GM19328 (cell line): ENCODE data around the gene TH.

ENCODE experiments used
- ATAC-seq: cut with Tn5 transposase; IDR thresholded peaks from one replicate; pipeline ENCODE4 v1.9.1; 2021; ENCODE audit warnings: mild to moderate bottlenecking, moderate library complexity; ENCODE audit not compliant: unreplicated experiment

The TH gene

DNA sequence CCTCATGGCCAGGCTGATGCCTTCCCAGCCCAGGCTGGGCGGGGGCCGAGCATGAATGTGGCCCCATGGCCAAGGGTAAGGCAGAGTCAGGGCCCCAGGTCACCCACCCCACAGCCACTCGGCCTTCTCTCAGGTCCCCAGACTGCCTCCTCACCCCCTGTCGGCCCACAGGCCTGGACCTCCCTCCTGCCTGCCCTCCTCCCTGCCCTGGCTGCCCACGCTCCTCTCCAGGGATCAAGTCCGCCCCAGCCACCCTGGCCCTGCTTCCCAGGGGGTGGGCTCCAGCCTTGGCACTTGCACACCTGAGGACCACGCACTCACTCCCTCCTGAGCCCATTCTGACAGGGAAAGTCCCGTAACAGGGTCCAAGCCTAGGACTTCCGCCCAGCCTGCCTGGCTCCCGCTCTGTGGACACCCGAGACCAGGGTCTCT, 37.8 kb upstream of the TH start:
- ATAC-seq, result no peak

DNA sequence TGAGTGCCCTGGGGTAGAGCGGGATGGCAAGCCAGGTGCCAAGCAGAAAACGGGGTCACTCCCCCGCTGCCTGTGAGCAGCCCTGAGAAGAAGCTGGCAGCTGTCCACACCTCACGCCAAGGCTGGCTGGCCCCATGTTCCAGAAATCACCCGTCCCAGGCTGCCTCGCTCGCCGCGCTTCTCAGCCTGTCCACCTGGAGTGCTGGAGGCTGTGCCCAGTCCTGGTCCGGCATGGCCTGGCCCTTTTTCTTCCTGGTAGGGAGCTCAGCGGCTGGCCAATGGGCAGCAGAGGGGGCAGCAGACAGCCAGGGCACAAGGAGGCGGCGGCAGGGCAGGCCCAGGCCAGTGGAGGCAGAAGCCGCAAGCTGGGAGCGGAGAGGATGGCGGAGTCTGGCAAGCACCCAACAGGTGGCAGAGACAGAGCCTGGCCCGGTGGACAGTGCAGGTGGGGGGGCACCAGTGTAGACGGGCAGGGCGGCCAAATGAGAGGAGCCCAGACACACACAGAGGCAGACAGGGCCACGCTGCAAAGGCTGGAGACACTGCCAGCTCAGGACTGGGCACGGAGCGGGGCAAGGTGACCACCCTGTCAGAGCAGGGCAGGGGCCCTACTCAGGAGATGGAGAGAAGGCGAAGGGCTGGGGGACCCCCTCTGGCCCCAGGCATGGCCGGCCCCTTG, 37.2 kb upstream of the TH start:
- no peak for ATAC-seq

DNA sequence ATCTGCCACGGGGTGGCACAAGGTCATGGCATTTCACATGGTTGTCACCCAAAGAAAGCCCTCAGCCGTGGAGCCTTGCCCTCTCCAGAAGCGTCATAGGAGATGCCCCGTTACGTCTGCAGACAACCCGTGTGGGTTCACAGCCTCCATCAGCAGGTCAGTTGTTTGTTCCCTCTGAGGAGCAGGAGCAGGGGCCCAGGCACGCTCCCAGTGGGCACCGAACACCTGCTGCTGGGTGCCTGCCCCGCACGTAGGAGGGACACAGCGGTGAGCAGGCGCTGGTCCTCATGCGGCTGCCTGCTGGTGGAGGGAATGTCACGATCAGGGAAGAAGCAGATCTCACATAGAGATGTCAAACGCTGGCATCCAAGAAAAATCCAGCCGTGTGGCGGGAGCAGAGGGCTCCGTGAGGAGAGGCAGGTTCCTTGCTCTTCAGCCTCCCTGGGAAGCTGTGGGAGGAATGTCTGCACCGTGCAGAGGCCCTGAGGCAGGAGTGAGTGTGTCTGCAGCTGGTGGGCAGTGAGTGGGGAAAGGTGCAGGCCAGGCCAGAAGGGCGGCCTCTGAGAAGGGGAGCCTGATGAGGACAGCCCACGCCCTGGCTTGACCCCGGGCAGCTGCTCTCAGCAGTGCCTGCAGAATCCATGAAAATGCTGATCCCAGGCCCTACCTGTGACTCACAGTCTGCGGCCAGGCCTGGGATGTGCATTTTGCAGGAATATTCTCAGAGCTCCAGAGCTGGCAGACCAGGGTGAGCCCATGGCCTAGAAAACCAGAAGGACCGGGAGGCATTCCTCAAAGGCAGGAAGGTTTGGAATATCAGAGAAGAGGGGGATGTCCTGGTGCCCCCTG, 36.4 kb upstream of the TH start:
- ATAC-seq, result no peak

DNA sequence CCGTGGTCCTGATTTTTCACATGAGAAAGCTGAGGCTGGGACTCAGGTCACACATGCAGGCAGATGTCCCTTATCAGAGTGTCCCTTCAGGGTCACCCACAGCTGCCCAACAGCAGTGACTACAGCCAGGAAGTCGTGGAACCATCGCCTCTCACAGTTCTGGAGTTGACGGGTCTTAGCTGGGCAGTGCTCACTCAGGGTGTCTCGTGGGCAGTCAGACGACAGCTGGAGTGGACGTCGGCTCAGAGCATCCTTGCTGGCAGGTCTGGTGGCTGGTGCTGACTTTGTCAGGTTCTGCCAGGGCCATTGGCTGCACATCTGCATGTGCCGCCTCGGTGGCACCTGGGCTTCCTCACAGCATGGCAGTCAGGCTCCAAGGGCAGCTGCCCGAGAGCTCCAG, 35.6 kb upstream of the TH start:
- ATAC-seq, result no peak

DNA sequence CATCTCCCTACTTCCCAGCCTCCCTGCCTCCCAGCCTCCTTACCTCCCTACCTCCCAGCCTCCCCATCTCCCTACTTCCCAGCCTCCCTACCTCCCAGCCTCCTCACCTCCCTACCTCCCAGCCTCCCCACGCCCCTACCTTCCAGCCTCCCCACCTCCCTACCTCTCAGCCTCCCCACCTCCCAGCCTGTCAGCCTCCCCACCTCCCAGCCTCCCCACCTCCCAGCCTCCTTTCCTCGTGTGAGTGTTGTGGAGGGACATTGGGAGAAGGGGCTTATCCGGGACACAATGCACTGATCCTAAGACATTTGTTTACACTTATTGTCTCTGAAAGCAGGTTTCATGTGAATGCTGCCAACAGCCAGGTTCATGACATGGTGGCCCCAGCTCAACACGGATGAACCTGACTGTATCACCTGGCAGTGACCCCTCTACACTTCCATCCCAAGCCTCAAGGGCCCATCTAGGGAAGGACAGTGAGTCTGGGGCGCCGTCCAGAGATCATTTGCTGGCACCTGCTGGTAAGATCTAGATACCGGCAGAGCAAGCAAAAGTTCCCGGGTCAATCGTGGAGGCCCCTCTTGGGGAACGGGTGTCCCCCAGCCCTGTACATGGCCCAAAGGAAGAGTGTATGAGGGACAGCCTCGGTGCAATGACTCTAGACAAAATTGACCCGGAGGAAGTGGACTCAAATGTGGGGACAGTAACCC, 34.5 kb upstream of the TH start:
- no peak for ATAC-seq

DNA sequence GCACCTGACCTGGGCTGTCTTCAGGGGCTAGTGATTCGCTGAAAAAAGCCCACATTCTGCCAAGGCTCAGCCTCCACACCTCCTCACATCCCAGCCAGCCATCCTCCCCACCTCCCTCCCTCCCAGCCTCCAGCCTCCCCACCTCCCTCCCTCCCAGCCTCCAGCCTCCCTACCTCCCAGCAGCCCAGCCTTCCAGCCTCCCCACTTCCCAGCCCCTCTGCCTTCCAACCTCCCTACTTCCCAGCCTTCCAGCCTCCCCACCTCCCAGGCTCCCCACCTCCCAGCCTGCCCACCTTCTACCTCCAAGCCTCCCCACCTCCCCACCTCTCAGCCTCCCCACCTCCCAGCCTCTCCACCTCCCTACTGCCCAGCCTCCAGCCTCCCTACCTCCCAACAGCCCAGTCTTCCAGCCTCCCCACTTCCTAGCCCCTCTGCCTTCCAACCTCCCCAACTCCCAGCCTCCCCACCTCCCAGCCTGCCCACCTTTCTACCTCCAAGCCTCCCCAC, 33.7 kb upstream of the TH start:
- no peak for ATAC-seq

DNA sequence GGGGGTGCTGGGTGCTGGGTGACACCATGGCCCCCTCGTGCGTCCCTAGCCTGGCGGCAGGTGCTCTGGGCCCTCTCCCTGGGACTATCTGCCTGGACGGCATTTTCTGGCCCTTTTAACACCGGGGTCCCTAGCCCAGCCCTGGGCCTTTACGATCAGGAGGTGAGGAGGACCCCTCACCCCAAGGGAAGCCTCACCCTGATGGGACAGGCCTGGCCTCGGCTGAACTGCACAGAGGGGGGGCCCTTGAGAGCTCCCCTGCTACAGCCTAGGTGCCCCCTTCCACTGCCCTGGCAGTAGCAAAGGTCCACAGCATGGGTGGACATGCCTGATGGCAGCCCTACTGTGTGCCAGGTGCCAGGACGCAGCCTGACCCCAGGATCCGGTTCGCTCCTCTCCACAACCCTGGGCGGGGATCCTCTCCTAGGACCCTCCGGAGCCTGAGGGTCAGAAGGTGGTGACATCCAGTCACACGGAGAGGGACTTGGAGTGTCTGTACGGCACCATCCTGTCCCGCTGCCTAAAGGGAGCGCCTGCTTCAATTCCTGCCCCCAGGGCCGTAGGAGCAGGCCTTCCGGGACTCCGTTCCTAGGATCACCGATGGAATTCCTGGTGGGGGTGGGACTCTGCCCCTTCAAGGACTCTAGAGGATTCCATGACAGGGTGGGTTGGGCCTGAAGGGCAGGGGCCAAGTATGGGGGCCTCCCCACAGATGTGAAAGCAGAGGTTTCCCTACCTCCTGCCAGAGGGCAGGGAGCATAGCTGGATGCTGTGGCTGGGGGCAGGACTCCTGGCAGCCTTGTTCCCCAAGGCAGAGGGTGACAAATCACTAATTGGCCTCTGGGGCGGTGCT, 33.0 kb upstream of the TH start:
- ATAC-seq, result no peak

DNA sequence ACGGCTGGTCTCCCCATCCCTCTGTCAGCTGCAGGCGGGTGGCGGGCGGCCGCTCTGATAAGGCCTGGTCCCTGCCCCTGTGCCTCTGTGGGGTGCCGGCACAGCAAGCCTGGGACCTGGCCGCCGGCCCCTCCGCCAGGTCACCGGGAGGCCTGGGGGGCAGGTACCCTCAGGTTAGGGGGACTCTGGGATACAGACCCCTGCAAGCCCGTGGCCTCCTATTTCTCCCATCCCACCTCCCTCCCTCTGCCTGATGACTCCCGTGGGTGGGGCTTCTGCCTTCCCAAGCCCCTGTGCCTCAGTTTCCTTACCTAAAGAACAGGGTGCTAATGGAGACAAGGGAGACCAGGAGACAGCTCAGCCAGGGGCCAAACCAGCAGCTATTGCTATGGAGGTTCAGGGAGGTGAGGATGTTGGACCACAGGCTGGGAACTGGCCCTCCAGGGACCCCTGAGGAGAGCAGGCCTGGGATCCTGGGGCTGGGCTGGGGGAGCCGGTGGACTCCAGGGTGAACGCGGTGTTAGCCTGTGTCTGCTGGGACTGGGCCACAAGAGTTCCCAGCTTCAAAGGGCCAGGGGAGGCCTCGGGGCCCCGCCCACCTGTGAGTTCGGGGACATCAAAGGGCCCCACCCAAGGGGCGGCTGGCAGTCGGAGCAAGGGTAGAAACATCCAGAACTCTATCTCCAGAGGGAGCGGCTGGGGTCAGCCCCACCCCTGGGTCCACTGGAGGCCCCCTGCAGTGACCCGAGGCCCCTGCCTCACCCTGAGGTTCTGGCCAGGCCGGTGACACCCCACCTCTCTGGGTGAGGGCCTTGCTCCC, 32.0 kb upstream of the TH start:
- ATAC-seq, result no peak

DNA sequence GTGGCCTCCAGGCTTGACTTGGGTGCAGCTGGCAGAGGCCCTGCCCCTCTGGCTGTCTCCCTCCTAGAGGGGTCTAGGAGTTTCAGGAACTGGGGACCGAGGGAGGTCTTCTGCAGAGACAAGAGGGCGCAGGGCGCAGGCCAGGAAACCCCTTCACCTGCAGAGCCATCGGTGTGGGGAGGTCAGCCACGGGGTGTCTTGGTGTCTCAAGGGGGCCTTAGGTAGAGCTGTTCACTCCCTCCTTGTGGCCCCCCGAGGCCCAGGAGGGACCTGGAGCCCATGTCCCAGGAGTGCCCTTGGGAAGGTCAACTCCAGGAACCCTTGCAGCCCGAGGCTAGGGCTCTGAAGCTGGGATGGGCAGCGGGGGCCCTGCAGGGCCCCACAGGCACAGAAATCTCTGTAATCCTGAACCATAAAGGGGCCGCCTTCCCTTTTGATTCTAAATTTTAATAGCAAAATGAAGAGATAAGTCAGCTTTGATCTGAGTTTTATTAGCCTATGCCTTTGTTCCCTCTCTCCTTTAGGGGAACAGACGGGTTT, 31.4 kb upstream of the TH start:
- ATAC-seq, result no peak

DNA sequence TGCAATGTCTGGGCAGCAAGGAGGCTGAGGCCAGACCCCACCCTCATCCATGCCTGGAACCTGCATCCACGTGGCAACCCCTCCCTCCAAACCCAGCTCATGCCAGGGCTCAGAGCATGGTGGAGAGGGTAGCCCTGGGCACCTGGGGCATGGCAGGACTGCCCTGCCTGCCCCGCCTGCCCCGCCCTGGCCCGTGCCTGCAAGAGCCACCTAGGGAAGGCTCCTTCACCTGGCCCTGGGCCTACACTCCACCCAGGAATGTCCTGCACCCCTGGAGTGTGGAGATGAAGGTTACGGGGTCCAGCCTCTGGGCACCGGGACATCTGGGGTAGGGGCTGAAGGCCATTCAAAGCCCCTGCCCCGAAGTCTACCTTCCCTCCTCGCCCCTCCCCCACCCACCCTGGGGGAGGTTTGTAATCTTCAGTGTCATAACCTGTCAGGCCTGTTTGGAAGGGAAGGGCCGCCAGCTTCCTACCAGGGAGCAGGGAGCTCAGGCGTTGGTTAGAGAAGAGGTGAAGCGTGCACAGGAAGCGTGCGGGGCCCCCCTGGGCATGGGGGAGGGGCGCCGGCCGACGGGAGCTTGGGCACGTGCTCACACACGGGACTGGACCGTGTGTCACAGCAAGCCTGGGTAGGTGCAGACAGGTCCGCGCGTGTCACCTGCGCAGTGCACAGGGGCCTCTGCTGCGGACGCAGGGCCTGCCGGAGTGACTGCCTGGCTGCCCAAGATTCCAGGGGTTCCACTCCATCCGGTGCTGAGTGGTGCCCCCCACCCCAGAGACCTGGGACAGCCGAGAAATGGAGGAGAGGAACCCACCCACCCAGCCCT, 30.7 kb upstream of the TH start:
- ATAC-seq, result no peak

DNA sequence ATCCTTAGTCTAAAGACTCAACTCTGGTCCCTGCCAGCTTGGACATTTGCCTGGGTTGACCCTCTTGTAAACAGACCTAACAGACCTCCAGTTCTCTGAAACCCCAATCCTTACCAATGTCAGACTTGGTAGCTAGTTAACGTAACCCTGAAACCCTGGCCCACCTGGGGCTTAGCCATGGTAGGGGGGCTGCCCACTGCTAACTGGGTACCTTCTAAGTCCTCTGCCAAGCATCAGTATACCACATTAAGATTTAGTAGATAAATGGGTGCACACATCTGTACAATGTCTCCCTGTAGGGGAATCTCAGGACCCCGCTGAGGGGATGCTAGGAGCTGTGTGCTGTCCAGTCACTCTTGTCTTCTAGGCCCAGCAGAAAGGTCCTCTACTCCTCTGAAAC, 29.9 kb upstream of the TH start:
- ATAC-seq, result no peak

DNA sequence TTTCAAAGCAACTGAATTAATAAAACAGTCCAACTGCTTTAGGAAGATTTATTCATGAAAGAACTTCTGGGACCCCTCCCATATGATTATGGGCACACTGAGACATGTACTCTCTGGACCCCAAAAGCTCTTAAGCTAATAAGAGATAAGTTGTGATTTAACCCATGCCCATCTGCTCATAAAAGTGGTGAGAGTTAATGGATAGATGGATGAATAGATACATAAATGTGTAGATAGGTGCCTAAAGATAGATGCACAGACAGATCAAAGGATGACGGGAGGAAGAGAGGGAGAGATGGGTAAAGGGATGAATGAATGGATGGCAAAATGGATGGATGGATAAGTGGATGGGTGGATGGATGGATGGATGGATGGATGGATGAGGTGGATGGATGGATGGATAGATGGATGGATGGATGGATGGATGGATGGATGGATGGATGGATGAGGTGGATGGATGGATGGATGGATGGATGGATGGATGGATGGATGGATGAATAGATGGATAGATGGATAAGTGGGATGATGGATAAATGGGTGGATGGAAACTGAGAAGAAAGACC, 29.4 kb upstream of the TH start:
- ATAC-seq, result no peak

DNA sequence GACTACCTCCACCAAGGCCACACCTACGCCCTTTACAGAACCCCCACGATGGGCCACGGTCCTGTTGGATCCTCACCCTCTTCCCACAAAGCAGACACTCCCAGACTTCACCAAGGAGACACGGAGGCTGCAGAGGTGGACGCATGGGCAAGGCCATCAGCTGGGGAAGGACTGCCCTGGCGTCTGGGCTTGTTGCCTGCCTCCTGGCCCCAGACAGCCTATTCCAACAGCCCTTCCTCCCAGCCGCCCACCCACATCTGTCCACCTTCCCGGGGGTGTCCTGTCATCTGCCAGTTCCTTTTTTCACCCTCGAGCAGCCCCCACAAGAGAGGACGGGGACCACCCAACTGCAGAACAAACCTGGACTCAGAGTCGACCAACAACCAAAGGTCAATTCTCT, 28.9 kb upstream of the TH start:
- ATAC-seq, result no peak

DNA sequence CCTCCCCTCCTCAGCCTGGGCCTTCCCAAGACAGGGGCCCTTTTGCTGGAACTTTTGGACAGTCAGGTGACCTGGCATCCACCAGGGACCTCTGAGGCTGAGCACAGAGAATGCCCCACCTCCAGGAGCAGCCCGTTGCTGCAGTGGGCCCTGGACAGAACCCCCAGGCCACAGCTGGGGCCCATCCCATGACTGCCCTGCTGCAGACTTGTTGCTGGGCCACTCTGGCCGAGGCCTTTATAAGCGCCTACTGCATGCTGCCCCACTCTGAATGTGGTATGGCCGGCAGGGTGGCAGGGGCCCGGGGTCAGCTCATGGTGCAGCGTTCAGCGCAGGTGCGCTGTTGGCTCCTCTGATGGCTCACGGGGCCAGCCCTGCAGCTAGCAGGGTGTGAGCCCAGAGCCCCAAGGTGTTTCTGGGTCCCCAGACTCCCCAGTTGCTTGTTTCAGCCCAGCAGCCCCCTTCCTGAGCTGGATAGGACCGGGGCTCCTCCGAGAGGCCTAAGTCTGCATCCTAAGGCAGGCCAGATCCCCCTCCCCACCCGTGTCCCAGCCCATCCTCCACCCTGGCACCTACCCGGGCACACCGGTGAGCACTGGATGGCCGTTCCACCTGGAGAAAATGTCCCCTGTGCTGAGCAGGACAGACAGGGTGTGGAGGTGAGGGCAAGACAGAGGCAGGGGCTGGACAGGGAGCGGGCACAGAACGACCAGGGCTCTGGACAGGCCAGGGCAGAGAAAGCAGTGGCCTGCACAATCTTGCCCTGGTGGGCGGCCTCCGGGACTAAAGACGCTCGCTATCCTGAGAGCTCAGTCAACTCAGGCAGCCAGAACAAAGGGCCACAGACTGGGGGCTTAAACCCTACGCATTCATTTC, 28.1 kb upstream of the TH start:
- no peak for ATAC-seq

DNA sequence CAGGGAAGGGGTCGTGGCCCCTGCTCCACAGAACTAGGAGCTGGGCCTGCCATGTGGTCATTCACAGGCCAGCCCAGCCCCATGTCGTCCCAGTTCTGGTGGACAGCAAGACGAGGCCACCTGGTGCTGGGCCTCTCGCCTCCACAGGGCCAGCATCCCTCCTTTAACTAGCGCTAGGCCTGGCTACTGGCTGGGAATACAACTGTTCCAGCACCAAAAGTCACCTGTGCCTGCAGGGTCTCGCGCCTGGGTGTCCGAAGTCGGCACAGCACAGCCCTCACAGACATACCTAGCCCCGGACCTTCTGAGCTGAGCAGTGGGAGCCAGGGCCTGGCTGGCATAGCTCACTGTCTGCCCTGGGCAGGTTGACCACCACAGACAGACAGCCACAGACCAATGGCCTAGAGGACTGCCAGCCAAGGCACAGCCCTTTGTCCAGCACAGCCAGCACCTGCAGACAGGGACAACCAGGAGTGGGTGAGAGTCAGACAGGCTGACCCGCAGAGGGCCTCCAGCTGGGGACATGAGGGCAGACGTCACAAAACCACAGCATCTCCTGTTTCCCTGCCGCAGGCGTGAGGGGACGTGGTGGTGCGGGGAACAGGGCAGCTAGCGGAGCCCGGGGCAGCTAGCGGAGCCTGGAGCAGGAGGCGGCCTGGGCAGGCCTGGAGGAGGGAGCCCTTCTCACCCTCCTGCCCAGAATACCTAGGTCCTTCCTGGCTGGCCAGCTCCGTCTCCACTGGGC, 27.2 kb upstream of the TH start:
- ATAC-seq, result no peak

DNA sequence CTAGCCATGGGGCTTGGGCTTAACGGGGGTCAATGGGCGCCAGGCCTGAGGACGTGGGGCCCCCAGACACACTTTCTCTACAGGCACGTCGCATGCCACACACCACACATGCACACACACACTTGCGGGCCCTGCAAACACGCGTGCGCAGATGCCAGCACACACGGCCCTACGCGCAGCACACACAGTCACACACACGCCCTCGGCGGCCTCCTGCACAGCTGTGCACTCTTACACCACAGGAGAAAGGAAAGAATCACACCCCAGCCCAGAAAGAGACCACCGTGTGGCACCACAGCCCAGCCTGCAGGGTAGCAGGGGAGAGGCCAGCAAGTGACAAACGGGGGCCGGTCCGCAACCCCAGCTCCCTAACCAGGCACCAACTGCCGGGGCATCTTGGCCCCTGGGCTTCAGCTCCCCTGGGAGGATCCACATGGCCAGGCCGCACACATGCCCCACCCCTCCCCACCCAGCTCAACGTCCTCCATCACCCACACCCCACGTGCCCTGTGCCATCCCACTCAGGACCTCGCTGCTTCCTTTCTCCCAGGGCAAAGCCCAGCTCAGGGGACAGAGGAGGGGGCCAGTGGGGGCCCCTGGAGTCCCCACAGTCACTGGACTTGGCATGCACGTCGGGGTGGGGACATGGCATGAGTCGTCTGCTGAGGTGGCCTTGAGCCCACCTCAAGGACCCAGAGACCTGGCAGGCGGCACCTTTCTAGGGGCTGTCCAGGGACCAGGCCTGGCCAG, 26.3 kb upstream of the TH start:
- ATAC-seq, result no peak
